Occipital lobe (tissue), 2 donors: Measurements from ENCODE around the gene NLK. TPM values are rescaled to one million over a fixed set of nuclear protein-coding genes. Genes with fewer than 3 reads are reported as not detected.
"Not testable (repeated sequence)": the region's sequence is repeated elsewhere in the genome, so short reads cannot be mapped to it uniquely, and the experiment has no call there.

Experiments
- DNase-seq: peaks from one replicate; lab custom pipeline; 2025; lab: John Stamatoyannopoulos, UW
- total RNA-seq: library from RNA; depleted of rRNA; stranded (reverse); fragments of >200 nt; gene quantifications from one replicate; pipeline ENCODE4 v1.2.3, GENCODE V29; 2014

The NLK gene
- 54.3 TPM for total RNA-seq

DNA sequence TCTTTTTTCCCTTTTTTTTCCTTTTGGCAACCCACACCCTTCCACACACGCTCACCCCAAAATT is at the start of gene NLK:
Gene NLK (plus strand): TSS at position 21 of the 64 bp plus-strand sequence. CDS start 197 bp downstream, outside the sequence.
- no peak for DNase-seq

GRCh38 chr17:27993161-27993695 is 49.2 kb upstream of the NLK start:
- peak; percentile 41 for DNase-seq

DNA sequence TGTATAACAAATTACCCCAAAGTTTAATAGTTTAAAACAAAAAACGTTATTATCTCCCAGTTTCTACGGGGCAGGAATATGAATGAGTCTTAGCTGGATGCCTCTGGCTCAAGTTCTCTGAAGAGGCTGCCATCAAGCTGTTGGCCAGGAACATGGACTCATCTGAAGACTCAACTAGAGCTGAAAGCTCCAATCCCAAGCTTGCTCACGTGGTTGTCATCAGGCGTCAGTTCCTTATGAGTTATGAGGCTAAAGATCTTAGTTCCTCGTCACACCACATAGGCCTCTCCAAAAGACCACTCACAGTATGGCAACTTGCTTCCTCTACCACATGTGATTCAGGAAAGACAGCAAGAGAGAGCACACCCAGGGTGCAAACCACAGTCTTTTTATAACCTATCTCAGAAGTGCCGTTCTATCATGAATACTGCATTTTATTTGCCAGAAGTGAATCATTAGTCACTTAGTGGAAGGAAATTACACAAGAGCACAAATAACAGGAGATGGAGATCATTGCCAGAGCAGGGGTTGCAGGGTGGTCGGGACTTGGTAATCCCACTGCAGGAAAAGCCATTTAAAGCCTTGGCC is 48.7 kb upstream of the NLK start:
- DNase-seq: no peak

DNA sequence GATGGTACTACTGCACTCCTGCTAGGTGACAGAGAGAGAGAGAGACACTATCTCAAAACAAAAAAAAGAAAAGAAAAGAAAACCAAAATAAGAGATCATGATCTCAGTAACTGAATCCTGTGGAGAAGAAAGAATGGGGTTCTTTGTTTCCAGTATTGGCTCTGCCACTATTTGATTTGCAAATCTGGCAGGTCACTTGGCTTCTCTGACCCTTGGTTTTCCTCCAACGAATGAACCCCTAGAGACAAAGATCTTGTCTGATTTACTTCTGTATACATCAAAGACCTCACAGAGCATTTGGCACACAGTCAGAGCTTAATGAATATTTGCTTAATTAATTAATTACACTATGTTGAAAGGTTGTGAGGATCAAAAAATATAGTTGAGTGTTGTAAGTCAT is 47.9 kb upstream of the NLK start:
- DNase-seq: no peak

DNA sequence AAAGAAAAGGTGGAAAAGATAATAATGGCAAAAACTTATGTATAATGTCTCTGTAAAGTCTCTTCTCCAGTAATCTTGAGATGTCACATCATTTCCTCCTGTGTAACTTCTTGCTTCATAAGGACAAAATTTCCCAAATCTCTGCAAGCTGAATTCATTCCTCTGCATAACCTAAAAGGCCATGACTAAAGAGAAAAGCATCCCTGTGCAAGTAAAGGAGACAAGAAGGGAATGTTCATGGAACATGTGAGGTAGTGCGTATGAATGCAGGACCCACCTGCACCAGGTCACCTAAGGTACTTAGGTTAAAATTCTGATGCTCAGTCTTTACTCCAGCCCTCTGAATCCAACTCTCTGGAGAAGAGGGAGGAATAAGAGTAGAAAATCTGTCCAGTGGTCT is 46.9 kb upstream of the NLK start:
- DNase-seq: no peak

DNA sequence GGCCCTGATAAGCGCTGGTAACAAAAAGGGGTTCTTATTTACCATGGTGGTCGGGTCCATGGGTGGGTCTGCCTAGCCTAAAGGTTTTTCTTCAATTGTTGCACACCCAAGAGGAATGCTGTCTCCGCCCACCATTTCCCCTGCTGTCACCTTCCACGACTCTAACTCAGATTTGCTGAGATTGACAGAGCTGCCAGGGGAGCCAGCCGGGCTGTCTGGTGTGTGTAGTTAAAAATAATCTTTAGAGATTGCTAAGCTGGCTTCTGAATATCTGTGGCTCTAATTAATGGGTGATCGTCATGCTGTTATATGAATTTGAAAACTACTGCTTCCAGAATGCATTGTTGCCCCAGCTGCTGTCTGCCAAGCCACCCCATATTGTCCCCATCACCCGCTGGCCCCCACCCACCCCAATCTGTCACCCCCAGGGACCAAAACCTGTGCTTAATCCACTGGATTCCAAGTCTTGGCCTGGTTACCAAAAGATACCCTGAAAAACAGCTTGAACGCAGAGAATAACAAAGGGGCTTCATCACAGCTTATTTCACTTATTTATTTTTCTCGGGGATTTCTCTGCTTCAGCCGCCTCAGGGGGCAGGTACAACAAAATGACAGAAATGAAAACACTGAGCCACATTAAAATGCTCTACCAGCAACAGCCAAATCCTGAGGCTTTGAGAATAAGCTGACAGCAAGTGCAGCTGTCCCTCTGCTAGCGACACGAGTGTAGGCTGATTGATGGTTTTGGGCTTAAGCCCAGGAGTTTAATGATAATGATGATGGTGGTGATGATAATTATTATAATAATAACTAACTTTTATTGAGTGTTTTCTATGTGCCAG is 46.1 kb upstream of the NLK start:
- DNase-seq: no peak

DNA sequence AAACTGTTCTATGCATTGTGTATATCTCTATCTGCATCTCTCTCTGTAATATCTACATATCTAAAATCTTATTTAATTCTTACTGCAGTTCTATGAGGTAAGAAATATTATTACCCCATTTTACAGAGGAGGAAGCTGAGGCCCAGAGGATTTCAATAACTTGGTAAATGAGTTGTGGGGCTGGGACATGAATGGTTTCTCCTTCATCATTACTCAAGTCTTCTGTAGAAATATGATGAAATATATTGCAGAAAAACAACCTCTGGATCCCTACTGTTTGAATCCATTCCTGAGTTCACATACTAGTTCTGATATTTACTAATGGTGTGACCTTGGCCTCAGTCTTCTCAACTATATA is 45.5 kb upstream of the NLK start:
- DNase-seq: no peak

DNA sequence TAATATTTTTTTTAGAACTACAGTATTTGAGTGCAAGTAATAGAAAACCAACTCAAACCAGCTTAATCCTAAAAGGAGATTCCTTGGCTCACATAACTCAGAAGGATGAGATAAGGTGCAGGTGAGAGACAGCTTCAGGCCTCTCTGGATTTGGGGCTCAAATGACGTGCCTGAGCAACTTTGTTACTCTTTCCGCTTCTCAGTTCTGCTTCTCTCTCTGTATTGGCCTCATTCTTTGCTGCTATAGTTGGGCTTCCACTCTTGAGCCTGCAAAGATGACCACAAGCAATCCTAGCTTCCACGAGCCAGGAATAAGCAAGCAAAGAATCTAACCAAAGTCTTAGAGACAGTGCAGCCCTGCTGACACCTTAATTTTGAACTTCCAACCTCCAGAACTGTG is 45.0 kb upstream of the NLK start:
- no peak for DNase-seq

GRCh38 chr17:28001149-28001548 is 41.3 kb upstream of the NLK start:
- DNase-seq: no peak

DNA sequence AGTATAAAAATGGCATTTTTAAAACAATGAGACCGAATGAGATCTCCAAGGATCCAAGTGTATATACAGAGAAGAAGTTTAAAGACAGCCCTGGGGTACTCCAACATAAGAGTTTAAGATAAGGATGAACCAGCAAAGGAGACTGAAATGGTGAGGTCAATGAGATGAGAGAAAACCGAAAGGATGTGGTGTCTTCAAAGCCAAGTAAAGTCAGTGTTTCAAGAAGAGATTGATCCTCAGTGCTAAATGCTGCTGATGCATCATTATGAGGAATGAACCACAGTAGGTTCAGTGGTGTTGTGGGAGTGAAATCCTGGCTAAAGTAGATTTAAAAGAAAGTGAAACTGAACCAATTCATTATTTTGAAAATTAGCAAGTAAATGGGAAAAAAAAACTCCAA is 38.1 kb upstream of the NLK start:
- no peak for DNase-seq

GRCh38 chr17:28007925-28008324 is 34.6 kb upstream of the NLK start:
- not testable (repeated sequence) for DNase-seq

- DNase-seq: no peak
These were observed 34.0 kb upstream of the NLK start for GRCh38 chr17:28008513-28008912.

GRCh38 chr17:28010406-28010805 is 32.1 kb upstream of the NLK start:
- DNase-seq: no peak

GRCh38 chr17:28018439-28019070 is 23.9 kb upstream of the NLK start:
- DNase-seq: no peak

DNA sequence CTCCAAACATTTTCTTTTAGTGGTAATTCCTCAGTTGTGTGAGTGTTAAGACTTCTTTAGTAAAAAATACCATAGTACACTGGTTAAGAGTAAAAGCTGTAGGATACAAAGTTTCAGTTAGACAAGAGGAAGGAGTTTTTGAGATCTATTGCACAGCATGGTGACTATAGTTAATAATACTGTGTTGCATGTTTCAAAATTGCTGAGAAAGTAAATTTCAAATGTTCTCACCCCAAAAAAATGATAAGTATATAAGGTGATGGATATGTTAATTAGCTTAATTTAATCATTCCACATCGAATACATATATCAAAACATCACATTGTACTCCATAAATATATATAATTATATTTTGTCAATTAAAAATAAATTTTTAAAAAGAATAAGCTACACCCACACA is 22.0 kb upstream of the NLK start:
- DNase-seq: no peak

- no peak for DNase-seq
These were observed 13.4 kb upstream of the NLK start for GRCh38 chr17:28029044-28029443.

DNA sequence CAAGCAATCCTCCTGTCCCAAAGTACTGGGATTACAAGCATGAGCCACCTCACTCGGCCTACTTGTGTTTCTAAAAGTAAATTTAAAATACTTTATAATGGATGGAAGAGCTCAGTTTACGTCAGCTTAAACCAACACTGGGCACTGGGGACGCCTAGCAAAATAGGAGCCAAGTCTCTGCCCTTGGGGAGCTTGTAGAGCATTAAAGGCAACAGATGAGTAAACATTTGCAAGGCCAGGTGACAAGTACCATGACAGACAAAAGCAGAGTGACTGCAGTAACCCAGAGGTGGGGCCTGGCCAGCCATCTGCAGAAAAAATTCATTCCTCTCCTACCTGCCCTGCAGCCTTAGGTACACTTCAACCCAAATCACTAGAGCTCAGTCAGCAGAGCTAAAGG is 12.1 kb upstream of the NLK start:
- DNase-seq: no peak

- DNase-seq: no peak
These were observed 11.3 kb upstream of the NLK start for GRCh38 chr17:28031174-28031573.

GRCh38 chr17:28033972-28034714 is 8.3 kb upstream of the NLK start:
- DNase-seq: peak; percentile 46

DNA sequence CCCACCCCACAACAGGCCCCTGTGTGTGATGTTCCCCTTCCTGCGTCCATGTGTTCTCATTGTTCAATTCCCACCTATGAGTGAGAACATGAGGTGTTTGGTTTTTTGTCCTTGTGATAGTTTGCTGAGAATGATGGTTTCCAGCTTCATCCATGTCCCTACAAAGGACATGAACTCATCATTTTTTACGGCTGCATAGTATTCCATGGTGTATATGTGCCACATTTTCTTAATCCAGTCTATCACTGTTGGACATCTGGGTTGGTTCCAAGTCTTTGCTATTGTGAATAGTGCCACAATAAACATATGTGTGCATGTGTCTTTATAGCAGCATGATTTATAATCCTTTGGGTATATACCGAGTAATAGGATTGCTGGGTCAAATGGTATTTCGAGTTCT is 7.0 kb upstream of the NLK start:
- DNase-seq: not testable (repeated sequence)

- not testable (repeated sequence) for DNase-seq
These were observed 6.6 kb upstream of the NLK start for GRCh38 chr17:28035884-28036283.

DNA sequence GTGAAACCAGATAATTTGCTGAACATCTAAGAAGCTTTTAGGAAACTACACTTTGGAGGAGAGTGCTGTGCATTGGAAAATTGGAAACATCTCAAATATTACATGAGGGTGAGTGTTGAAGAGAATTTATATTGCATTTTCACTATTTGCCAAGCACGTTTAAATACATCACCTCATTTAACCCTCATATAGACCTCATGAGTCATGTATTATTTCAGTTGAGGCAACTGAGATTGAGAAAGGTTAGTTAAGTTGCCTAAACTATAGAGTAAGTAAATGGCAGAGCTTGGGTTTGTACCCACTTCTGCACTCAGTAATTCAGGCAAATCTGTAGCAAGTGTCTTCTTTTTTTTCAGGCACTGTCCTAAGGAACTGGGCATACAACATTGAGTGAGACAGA is 3.7 kb upstream of the NLK start:
- DNase-seq: no peak

GRCh38 chr17:28039251-28039650 is 3.2 kb upstream of the NLK start:
- no peak for DNase-seq
